HG03025 (cell line): ENCODE results near the gene KCNQ5.

ENCODE experiments used
- ATAC-seq: cut with Tn5 transposase; IDR thresholded peaks from one replicate; pipeline ENCODE4 v1.9.1; 2021; ENCODE audit warnings: mild to moderate bottlenecking, moderate library complexity; ENCODE audit not compliant: unreplicated experiment, low FRiP score

The KCNQ5 gene

GRCh38 chr6:73036689-73037088, 414.8 kb downstream of the KCNQ5 start:
- ATAC-seq = no peak

GRCh38 chr6:73041051-73041450, 419.2 kb downstream of the KCNQ5 start:
- ATAC-seq = no peak

GRCh38 chr6:73042892-73043291, 421.0 kb downstream of the KCNQ5 start:
- no peak for ATAC-seq

- no peak for ATAC-seq
These were observed 421.6 kb downstream of the KCNQ5 start for GRCh38 chr6:73043446-73043845.

- no peak for ATAC-seq
These were observed 423.7 kb downstream of the KCNQ5 start for GRCh38 chr6:73045609-73046008.

- no peak for ATAC-seq
These were observed 425.9 kb downstream of the KCNQ5 start for GRCh38 chr6:73047801-73048200.

GRCh38 chr6:73049971-73050594, 428.2 kb downstream of the KCNQ5 start:
- ATAC-seq = no peak

- ATAC-seq = no peak
These were observed 428.8 kb downstream of the KCNQ5 start for GRCh38 chr6:73050706-73051105.

GRCh38 chr6:73051147-73051546, 429.3 kb downstream of the KCNQ5 start:
- no peak for ATAC-seq

GRCh38 chr6:73054958-73055357, 433.1 kb downstream of the KCNQ5 start:
- ATAC-seq = no peak

GRCh38 chr6:73058736-73059135, 436.9 kb downstream of the KCNQ5 start:
- no peak for ATAC-seq

- ATAC-seq = no peak
These were observed 440.3 kb downstream of the KCNQ5 start for GRCh38 chr6:73062130-73062529.

- ATAC-seq = no peak
These were observed 441.0 kb downstream of the KCNQ5 start for GRCh38 chr6:73062837-73063236.

GRCh38 chr6:73064266-73064665, 442.4 kb downstream of the KCNQ5 start:
- ATAC-seq = no peak

GRCh38 chr6:73073238-73073637, 451.4 kb downstream of the KCNQ5 start:
- no peak for ATAC-seq

- no peak for ATAC-seq
These were observed 452.3 kb downstream of the KCNQ5 start for GRCh38 chr6:73074175-73074574.

GRCh38 chr6:73076211-73076954, 454.5 kb downstream of the KCNQ5 start:
- ATAC-seq = no peak

- ATAC-seq = no peak
These were observed 456.5 kb downstream of the KCNQ5 start for GRCh38 chr6:73078333-73078862.

- ATAC-seq = no peak
These were observed 457.2 kb downstream of the KCNQ5 start for GRCh38 chr6:73078908-73079610.

GRCh38 chr6:73079611-73079955, 457.7 kb downstream of the KCNQ5 start:
- no peak for ATAC-seq

GRCh38 chr6:73079978-73080377, 458.1 kb downstream of the KCNQ5 start:
- no peak for ATAC-seq
